Right forelimb (tissue), 1 donor: ENCODE data around the gene DEFB129.
"Not testable (repeated sequence)": the region's sequence is repeated elsewhere in the genome, so short reads cannot be mapped to it uniquely, and the experiment has no call there.

ENCODE experiments used
- DNase-seq: peaks from one replicate; pipeline ENCODE4 v3.0.0-alpha.2; 2018

The DEFB129 gene, protein sequence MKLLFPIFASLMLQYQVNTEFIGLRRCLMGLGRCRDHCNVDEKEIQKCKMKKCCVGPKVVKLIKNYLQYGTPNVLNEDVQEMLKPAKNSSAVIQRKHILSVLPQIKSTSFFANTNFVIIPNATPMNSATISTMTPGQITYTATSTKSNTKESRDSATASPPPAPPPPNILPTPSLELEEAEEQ

DNA sequence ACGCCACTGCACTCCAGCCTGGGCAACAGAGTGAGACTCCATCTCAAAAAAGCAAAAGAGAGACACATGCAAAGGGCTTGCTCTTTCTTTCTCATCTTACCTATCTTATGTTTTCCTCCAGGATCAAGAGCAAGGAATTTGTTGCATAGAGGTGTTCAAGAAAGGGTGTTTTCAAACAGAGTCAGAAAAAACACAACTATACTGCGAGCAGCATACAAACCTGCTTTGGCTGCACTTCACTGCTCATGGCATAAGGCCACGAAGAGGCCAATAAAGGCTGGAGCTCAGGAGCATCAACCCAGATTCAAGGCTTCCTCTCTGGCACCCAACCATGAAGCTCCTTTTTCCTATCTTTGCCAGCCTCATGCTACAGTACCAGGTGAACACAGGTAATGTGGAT, at the start of gene DEFB129:
DEFB129 (plus strand) TSS at position 301 of the 400 bp plus-strand sequence; CDS start at position 332, 31 bp downstream.
- no peak for DNase-seq

DNA sequence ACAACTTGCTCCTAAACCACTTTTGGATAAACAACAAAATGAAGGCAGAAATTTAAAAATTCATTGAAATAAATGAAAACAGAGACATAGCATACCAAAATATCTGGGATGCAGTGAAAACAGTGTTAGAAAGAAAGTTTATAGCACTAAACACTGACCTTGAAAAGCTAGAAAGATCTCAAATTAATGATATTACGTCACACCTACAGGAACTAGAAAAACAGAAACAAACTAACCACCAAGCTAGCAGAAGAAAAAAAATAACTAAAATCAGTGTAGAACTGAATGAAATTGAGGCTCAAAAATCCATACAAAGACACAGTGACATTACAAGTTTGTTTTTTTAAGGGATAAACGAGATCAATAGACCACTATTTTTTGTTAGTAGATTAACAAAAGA, 42.8 kb upstream of the DEFB129 start:
- DNase-seq = no peak

DNA sequence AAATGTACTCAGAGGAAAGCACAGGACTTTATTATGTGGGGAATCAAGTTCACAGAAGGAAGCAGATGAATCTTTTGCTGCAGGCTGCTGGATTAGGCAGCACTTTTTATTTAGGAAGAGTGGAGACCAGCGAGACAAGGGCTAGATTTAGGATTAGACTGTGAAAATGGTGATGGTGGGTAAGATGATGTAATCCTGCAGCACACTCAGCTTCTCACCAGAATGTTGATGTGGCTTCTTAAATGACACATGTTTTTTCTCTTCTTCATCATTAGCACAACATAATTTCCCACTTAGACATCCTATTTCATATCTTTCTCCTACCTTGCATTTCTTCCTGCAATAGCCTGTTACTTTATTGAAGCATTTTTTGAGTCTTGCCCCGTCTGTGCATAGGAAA, 39.3 kb upstream of the DEFB129 start:
- no peak for DNase-seq

DNA sequence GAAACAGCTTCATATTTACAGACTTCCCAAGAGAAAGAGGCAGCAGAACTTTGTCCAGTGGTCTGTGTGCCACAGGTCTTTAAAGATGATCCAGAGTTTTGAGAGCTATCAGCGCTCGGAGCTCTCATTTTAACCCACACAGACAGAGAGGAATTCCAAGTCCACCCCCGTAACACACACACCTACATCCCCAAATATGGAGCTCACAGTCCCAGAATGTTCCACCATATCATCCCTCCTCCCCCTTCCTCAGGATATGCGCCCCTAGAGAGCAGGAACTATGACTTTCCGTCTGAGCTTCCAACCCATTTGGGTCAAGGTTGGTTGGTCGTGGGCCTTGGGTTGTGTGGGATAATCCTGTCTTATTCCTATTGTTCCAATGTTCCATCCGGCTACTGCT, 37.4 kb upstream of the DEFB129 start, which contains the start of gene DEFB128:
DEFB128 (minus strand) TSS at position 101 of the 400 bp plus-strand sequence; CDS start at position 13, 88 bp downstream.
- DNase-seq = no peak

DNA sequence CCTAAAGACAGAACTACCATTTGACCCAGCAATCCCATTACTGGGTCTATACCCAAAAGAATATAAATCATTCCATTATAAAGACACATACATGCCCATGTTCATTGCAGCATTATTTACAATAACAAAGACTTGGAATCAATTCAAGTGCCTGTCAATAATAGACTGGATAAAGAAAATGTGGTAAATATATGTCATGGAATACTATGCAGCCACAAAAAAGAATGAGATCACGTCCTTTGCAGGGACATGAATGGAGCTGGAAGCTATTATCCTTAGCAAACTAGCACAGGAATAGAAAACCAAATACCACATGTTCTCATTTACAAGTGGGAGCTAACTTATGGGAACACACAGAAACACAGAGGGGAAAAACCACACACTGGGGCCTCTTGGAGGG, 28.8 kb upstream of the DEFB129 start:
- no peak for DNase-seq

DNA sequence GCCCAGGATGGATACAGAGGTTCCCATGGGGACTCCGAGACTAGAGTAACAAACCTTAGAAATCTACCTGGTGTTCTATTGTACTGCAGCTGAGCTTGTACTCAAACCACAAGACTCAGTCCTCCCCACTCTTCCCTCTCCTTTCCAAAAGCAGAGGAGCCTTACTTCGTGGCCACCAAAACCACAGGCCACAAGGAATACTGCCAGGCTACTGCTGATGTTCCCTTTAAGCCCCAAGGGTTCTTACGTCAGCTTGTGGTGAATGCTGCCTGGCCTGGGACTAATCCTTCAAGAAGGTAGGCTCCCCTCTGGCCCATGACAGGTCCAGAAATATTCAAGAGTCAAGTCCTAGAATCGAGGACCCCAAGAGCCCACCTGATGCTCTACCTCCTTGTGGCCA, 27.1 kb upstream of the DEFB129 start:
- DNase-seq = no peak

DNA sequence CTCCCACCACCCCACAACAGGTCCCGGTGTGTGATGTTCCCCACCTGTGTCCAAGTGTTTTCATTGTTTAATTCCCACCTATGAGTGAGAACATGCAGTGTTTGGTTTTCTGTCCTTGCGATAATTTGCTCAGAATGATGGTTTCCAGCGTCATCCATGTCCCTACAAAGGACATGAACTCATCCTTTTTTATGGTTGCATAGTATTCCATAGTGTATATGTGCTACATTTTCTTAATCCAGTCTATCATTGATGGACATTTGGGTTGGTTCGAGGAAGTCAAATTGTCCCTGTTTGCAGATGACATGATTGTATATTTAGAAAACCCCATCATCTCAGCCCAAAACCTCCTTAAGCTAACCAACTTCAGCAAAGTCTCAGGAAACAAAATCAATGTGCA, 23.4 kb upstream of the DEFB129 start:
- DNase-seq = not testable (repeated sequence)

DNA sequence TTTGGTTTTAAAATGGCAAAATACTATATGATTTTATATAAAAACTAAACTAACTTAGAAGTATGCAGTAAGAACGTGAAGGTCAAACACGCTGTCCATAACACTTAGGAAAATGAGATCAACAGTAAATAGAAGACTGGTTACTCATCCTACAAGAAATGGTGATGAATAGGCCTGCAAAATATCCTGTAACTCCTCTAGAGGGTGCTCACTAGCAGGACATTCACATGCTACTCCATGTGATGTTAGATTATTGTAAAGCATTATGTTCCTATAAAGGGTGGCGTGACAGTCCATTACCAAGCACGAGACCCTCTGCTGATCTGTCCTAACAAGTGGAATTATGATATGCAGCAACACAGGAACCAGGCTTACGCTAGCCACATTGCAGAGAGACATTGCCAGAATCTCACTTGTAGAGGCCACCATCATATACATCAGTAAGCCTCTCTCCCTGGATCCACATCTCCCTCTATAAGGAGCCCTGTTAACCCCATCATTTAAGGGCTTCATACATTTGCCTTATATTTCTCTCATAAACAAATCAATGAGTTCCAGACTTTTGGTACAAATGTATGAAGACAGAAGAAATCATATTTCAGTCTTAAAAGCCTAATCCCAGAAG, 18.0 kb upstream of the DEFB129 start:
- no peak for DNase-seq

DNA sequence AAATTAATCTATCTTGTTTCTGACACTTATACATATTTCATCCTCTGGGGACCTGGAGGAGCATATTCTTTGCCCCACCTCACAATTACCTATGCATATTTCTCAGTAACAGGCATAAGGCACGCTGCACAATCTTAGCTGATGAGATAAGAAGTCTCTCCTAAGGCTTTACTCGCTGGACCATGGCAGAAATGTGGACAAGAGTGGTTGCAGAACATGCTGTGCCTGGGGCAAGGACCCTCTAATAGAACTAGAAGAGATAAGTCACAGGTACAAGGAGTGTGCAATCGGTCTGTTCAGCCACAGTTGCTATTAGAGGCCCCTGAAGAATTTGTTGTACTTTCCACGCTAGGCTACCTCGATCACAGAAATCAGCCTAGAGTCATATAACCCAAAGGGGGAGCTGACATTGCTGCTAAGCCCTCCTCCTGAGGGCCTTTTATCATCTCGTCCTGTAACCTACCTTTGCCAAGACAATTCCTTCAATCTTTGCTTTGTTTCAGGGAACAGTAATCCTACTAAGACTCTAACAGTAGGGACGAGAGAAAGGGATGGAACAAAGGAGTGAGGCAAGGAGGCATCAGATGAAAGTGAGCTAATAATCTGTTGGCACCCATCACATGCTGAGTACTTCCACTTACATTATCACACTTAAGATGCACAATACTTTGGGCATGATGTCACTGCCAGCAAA, 16.1 kb upstream of the DEFB129 start:
- DNase-seq = no peak

DNA sequence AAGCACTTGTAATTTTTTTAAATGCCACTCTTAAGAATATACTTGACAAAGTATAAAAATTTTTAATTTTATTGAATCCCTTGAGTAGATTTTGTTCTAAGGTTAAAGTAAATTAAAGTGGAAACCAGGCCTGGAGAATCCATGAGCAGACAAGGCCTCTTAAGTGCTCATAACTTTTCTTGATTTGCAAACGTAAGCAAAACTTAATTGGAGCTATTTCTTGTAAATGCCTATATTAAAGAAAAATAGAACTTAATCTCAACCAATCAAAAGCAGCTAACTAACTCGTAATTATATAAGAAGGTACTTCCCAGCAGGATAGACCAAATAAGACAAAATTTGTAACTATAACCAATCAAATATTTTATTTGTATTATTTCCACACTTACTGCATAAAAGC, 12.7 kb upstream of the DEFB129 start:
- DNase-seq = no peak

DNA sequence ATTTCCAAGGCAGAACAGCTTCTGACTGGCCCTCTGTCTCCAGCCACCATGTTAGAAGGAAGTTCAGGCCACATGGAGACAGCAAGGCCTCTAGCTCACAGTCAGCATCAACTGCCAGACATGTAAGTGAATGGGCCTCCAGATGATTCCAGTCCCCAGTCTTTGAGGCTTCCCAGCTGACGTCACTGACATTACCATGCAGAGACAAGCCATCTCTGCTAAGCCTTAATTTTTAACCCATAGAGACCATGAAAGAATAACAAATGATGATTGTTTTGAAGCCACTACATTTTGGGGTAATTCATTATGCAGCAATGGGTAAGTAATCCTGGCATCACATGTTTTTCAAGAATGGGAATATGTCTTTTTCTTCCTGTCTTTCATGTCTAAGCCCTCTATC, 11.3 kb upstream of the DEFB129 start:
- DNase-seq = no peak

DNA sequence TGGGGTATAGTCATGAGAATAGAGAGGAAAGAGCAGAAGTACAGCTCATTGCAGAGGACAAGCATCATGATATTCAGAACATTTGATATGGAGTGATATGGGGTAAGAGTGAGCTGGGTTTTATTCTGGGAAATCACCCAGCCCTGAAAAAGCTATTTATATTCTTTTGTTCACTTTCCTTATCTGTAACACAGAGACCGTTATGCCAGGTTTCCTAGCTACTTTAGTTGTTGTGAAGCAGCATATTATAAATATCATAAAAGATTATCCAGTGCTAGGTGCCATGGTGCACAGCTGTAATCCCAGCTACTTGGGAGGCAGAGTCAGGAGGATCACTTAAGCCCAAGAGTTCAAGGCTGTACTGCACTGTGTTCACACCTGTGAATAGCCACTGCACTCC, 9.8 kb upstream of the DEFB129 start:
- no peak for DNase-seq

DNA sequence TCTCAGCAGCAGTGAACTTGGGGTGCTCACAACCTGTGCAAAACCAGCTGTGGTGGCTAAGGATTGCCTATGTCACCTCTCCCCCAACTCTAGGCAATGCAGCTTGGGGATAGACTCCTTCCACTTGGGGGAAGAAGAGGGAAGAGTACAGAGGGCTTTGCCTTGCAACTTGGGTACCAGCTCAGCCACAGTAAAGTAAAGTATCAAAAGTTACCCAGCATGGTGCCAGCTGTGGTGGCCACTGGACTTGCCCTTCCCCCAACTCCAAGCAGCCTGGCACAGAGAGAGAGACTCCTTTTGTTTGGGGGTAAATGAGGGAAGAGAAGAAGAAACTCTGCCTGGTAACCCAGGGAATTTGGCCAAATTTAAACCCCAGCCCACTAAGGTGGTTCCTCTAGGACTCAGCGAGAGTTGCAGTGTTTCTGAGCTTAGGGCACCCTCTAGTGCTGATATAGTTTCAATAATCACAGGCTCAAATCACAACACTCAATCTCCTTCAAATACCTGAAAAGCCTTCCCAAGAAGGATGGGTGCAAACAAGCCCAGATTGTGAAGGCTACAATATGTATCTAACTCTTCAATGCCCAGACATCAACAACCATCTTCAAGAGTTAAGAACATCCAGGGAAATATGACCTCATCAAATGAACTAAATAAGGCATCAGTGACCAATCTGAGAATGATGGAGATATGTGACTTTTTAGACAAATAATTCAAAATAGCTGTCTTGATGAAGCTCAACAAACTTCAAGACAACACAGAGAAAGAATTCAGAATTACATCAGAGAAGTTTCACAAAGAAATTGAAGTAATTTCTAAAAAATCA, 7.6 kb upstream of the DEFB129 start:
- no peak for DNase-seq

DNA sequence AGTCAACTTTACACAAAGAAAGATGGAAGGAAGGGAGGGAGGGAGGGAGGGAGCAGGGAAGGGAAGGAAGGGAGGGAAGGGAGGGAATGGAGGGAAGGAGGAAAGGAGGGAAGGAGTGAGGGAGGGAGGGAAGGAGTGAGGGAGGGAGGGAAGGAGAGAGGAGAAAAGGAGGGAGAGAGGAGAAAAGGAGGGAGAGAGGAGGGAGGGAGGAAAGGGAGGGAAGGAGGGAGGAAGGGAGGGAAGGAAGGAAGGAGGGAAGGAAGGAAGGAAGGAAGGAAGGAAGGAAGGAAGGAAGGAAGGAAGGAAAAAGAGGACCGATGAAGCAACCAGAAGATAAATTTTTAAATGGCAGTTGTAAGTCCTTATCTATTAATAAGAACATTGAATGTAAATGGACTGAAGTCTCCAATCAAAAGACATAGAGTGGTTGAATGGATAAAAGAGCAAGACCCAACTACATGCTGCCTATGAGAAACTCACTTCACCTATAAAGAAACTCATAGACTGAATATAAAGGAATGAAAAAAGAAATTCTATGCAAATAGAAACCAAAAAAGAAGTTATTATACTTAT, 5.7 kb upstream of the DEFB129 start:
- no peak for DNase-seq

DNA sequence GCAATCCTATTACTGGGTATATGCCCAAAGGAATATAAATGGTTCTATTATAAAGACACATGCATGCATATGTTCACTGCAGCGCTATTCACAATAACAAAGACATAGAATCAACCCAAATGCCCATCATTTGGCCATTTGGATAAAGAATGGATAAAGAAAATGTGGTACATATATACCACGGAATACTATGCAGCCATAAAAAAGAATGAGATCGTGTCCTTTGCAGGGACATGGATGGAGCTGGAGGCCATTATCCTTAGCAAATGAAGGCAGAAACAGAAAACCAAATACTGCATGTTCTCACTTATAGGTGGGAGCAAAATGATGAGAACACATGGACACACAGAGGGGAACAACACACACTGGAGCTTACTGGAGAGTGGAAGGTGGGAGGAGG, 1.2 kb upstream of the DEFB129 start:
- DNase-seq = not testable (repeated sequence)

DNA sequence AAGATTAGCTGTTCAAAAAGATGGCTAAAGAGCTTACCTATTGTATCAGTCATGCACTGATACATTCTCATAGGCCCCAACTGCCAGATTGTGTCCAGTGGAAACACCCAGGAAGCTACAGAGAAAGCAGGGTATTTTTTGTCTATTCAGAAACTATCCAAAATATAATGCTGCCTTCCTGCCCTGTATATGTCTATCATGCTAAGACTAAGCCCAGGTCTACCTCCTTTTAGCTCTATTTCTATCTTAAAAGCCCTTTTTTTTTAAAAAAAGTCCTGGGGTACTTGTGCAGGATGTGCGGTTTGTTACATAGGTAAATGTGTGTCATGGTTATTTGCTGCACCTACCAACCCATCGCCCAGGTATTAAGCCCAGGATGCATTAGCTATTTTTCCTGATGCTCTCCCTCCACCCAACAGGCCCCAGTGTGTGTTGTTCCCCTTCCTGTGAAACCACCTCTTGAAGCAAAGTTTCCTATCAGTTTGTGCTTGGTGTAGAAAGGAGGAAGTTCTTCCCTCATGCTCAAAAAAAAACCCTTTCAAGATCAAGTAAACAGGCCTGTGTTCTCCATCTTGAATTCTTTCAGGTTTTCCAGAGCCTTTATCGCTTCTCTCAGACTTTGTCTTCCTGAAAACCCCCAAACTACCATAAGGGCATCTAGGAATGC, 514 bp downstream of the DEFB129 start:
- DNase-seq = no peak

DNA sequence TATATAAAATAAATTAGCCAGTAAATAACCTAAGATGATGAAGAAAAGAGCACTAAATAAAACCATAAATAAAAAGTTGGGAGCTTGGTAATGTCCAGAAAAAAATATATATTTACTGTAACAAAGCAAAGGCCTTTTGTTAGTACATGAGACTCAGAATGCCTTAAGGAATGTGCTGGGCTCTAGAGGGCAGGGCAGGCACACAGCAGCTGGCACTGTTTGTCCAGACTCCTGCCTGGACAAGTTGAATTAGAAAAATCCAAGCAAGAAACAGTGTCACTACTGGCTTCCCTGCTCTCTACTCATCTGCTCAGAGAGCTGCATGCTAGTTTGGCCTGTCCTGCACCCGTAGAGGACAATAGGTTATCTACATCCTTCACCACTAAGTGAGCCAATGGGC, 8.8 kb downstream of the DEFB129 start:
- DNase-seq = no peak

DNA sequence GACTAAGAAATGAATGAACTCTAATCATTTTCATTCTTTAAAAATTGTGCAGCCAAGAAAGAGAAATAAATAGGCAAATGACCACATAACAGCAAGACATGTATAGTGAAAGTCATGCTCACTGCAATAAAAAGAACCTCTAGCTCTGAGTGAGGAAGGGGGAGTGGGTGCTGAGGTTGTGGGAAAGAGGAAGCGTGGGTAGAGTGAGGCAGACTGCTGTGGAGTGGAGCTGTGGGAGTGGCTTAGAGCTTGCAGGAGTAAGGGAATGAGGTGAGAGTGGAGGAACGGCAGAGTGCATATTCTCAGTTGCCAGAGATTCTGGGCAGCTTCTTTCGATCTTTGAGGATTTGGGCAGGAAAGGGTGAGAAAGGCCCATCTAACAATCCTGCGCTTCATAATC, 10.4 kb downstream of the DEFB129 start:
- no peak for DNase-seq

DNA sequence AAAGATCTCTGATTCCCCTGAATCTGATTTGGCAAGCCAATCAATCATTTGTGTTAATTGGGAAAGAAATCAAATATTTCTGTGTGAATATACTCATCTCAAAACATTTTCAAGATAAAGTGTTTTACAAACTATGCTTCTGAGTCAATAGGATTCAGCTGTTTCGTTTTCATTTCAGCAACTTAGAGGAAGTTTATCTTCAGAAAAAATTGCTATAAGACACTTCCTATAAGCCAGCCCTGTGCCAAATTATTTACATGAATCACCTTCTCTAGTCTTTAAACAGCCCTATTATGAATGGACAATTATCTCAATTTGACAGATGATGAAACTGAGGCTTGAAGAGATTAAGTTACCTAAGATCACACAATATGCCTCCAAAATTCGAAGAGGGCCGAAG, 10.9 kb downstream of the DEFB129 start:
- DNase-seq = no peak

DNA sequence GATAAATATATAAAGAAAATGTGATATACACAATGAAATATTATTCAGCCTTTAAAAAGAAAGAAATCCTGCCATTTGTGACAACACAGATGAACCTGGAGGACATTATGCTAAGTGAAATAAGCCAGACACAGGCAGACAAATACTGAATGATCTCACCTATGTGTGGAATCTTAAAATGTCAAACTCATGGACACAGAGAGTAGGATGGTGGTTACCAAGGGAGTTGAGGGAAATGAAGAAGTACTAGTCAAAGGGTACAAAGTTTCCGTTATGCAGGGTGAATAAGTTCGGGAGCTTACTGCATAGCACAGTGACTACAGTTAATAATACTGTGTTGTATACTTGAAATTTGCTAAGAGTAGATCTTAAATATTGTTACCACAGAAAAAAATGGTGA, 15.8 kb downstream of the DEFB129 start:
- DNase-seq = no peak

DNA sequence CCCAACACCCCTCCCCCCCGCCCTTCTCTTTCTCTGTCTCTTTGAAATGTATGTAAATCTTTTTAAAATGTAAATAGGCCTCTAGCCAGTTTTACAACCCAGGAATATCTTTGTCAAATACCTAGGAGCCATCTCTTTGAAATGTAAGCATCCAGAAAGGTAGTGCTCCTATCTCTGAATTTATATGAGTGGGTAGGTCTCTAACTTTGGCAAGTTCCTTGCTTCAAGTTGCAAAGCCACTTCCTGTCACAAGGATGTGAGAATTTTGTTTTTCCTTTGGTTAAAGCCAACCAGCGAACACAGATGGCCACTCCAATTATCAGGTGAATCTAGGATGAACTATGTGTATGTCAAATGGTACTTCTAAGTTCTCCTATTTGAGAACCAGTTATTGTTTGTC, 24.3 kb downstream of the DEFB129 start:
- no peak for DNase-seq

DNA sequence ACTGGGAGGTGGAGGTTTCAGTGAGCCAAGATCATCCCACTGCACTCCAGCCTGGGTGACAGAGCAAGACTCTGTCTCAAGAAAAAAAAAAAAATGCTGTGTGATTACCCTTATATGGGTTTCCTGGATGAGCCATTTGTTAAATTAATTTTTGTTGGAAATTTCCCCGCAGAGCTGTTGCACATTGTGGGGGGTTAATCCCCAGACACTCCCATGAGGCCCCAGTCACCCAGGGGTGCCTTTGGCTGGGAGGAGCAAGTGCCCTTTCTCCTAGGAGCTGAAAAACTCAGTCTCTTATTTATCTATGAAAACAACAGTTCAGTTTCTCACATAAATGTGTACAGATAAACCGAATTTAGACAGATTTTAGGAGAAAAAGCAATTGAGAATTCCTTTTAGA, 25.7 kb downstream of the DEFB129 start:
- no peak for DNase-seq

DNA sequence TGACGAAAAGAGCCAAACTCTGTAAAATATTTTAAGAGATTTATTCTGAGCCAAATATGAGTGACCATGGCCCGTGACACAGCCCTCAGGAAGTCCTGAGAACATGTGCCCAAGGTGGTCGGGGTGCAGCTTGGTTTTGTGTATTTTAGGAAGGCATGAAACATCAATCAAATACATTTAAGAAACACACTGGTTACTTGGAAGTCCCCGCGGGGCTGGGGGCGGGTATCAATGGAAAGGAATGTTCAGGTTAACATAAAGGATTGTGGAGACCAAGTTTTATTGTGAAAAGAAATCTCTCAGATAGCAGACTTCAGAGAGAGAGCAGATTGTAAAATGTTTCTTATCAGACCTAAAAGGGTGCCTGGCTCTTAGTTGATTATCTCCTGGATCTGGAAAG, 26.4 kb downstream of the DEFB129 start:
- not testable (repeated sequence) for DNase-seq
